Tibial artery (tissue), 4 donors: ENCODE measurements around the gene MACF1.
"Not testable (repeated sequence)": the region's sequence is repeated elsewhere in the genome, so short reads cannot be mapped to it uniquely, and the experiment has no call there.

Source experiments
- DNase-seq, 2 donors: peaks; one replicate each; pipeline ENCODE4 v3.0.0-alpha.2; 2019
- H3K27ac ChIP-seq, 2 donors: fragments of 200-600 bp; sonication (generic) in 1 of 2; 1 replicate in 1 of 2; 2 replicates in 1 of 2; pipeline ENCODE4 v1.5.1; 2018 to 2019; ENCODE audit warnings: mild to moderate bottlenecking in 1 of 2
- H3K27me3 ChIP-seq, 2 donors: fragments of 200-600 bp; sonication (generic) in 1 of 2; one replicate each; pipeline versions ENCODE4 v1.5.1 to v1.6.0; 2016 to 2019
- H3K36me3 ChIP-seq, 3 donors: fragments of 200-600 bp; sonication (generic) in 2 of 3; one replicate each; pipeline ENCODE4 v1.5.1; 2016 to 2019; ENCODE audit warnings: mild to moderate bottlenecking in 2 of 3
- H3K4me1 ChIP-seq, 4 donors: fragments of 200-600 bp; sonication (generic) in 2 of 4; 1 replicate in 3 of 4; 2 replicates in 1 of 4; pipeline ENCODE4 v1.5.1; 2016 to 2019
- H3K4me3 ChIP-seq, 2 donors: fragments of 200-600 bp; sonication (generic) in 1 of 2; 1 replicate in 1 of 2; 2 replicates in 1 of 2; pipeline ENCODE4 v1.5.1; 2018 to 2019; ENCODE audit warnings: mild to moderate bottlenecking in 2 of 2
- H3K9me3 ChIP-seq, 3 donors: fragments of 200-600 bp; sonication (generic) in 1 of 3; one replicate each; pipeline ENCODE4 v1.5.1; 2016 to 2019
- CTCF ChIP-seq, 2 experiments: fragments of 200-600 bp in 1 of 2; fragments of 450-650 bp in 1 of 2; IDR thresholded peaks; one replicate each; pipeline ENCODE4 v1.5.1; 2017 to 2019; ENCODE audit warnings: antibody characterized with exemption in 2 of 2, mild to moderate bottlenecking in 1 of 2, moderate library complexity in 1 of 2
- intact Hi-C: fragments of 100-400 bp; cut with DNase I; formaldehyde crosslinking; loops from one replicate; pipeline ENCODE4 v1.15.0; 2023; ENCODE audit warnings: low total_unique reads

MACF1 gene

GRCh38 chr1:39446986-39447567 is 242.6 kb downstream of the MACF1 start:
- H3K36me3 ChIP-seq = peaks cover 91 to 97% (median 92%) of the 10 kb centered on the region in 3 donors
- TF ChIP-seq CTCF (IDR thresholded peaks at IDR 0.05) = no peak
- intact Hi-C loops = no loop called here

GRCh38 chr1:39450041-39450440 is 245.5 kb downstream of the MACF1 start:
- H3K36me3 ChIP-seq = peaks cover 92 to 97% (median 93%) of the 10 kb centered on the region in 3 donors
- H3K27ac ChIP-seq, intact Hi-C loops, H3K27me3 ChIP-seq, H3K4me3 ChIP-seq, DNase-seq, H3K9me3 ChIP-seq, H3K4me1 ChIP-seq: not testable (repeated sequence)

More at GRCh38 chr1:39446986-39447567, 242.6 kb downstream of the MACF1 start:
- Histone ChIP-seq H3K4me3 (no peak overlapping the region), H3K27me3 (no peaks in the 10 kb centered on the region), H3K4me1 (no peaks in the 10 kb centered on the region), H3K9me3 (no peaks in the 10 kb centered on the region), H3K27ac (peak overlapping the region in 1 of 2 donors; percentile 18)
- DNase-seq = no peak

- Histone ChIP-seq H3K9me3 (no peaks in the 10 kb centered on the region), H3K27me3 (no peaks in the 10 kb centered on the region), H3K4me3 (no peak overlapping the region), H3K36me3 (peaks cover 92 to 99% (median 93%) of the 10 kb centered on the region in 3 donors), H3K4me1 (no peaks in the 10 kb centered on the region), H3K27ac (peak overlapping the region in 1 of 2 donors; percentile 22)
- TF ChIP-seq CTCF (IDR thresholded peaks at IDR 0.05) = no peak
- intact Hi-C loops = no loop called here
- DNase-seq = no peak
Observed at GRCh38 chr1:39450956-39451606, 246.6 kb downstream of the MACF1 start.

- Histone ChIP-seq H3K36me3 (peaks cover 97 to 100% (median 98%) of the 10 kb centered on the region in 3 donors), H3K9me3 (no peaks in the 10 kb centered on the region), H3K4me3 (no peak overlapping the region), H3K4me1 (no peaks in the 10 kb centered on the region), H3K27me3 (no peaks in the 10 kb centered on the region), H3K27ac (no peak overlapping the region)
- intact Hi-C loops = no loop called here
- DNase-seq = no peak
- no peak for TF ChIP-seq CTCF (IDR thresholded peaks at IDR 0.05)
Observed at GRCh38 chr1:39452081-39452480, 247.6 kb downstream of the MACF1 start.

- H3K36me3 ChIP-seq = peaks cover 97 to 100% (median 98%) of the 10 kb centered on the region in 3 donors
- intact Hi-C loops = no loop called here
- TF ChIP-seq CTCF (IDR thresholded peaks at IDR 0.05) = no peak
Observed at GRCh38 chr1:39452540-39452939, 248.0 kb downstream of the MACF1 start.

GRCh38 chr1:39453603-39454002 is 249.1 kb downstream of the MACF1 start:
- Histone ChIP-seq H3K27ac (no peak overlapping the region), H3K4me3 (no peak overlapping the region), H3K36me3 (peaks cover 97 to 100% (median 98%) of the 10 kb centered on the region in 3 donors), H3K27me3 (no peaks in the 10 kb centered on the region), H3K9me3 (no peaks in the 10 kb centered on the region), H3K4me1 (no peaks in the 10 kb centered on the region)
- TF ChIP-seq CTCF (IDR thresholded peaks at IDR 0.05) = no peak
- DNase-seq = peak; percentile 64 to 73
- intact Hi-C loops = no loop called here

More at GRCh38 chr1:39452540-39452939, 248.0 kb downstream of the MACF1 start:
- H3K4me1 ChIP-seq = no peaks in the 10 kb centered on the region
- H3K27me3 ChIP-seq = no peaks in the 10 kb centered on the region
- H3K27ac ChIP-seq = no peak overlapping the region
- H3K9me3 ChIP-seq = no peaks in the 10 kb centered on the region
- H3K4me3 ChIP-seq = no peak overlapping the region
- DNase-seq = no peak
